ENCODE measurements around the gene PLXNB3. TPM values are rescaled to one million over a fixed set of nuclear protein-coding genes. Genes with fewer than 3 reads are reported as not detected.

The PLXNB3 gene
- total RNA-seq, 4 donors from 2014 or later = 3.2 to 13.2 (median 10.2) TPM

GRCh38 chrX:153764786-153765137, 713 bp downstream of the PLXNB3 start:
- no peak for ATAC-seq (ENCODE audit: low FRiP score)
- no peak for DNase-seq (ENCODE audit: low spot score)
- TF ChIP-seq CTCF (IDR thresholded peaks at IDR 0.05) = no peak

GRCh38 chrX:153765138-153766079, 1.4 kb downstream of the PLXNB3 start:
- TF ChIP-seq CTCF (IDR thresholded peaks at IDR 0.05) = no peak
- DNase-seq (ENCODE audit: low spot score) (no peak), ATAC-seq (ENCODE audit: low FRiP score) (no peak)

GRCh38 chrX:153766098-153766817, 2.2 kb downstream of the PLXNB3 start:
- ATAC-seq (ENCODE audit: low FRiP score) (no peak), DNase-seq (ENCODE audit: low spot score) (no peak)
- no peak for TF ChIP-seq CTCF (IDR thresholded peaks at IDR 0.05)

GRCh38 chrX:153766871-153767673, 3.0 kb downstream of the PLXNB3 start:
- no peak for ATAC-seq (ENCODE audit: low FRiP score)

GRCh38 chrX:153767674-153768055, 3.6 kb downstream of the PLXNB3 start:
- ATAC-seq (ENCODE audit: low FRiP score) = no peak
- DNase-seq (ENCODE audit: low spot score) = no peak
- no peak for TF ChIP-seq CTCF (IDR thresholded peaks at IDR 0.05)

More at GRCh38 chrX:153766871-153767673, 3.0 kb downstream of the PLXNB3 start:
- TF ChIP-seq CTCF (IDR thresholded peaks at IDR 0.05) = no peak
- no peak for DNase-seq (ENCODE audit: low spot score)

- no peak for ATAC-seq (ENCODE audit: low FRiP score)
- TF ChIP-seq CTCF (IDR thresholded peaks at IDR 0.05) = no peak
- DNase-seq (ENCODE audit: low spot score) = no peak
These were observed 4.5 kb downstream of the PLXNB3 start for GRCh38 chrX:153768311-153769157.

Data from omental fat pad (tissue), 4 donors.